Epithelial cell of proximal tubule (primary cell): Measurements from ENCODE around the gene SH2D1B. TPM values are rescaled to one million over a fixed set of nuclear protein-coding genes. Genes with fewer than 3 reads are reported as not detected.

Source experiments
- DNase-seq: peaks from one replicate; pipeline ENCODE4 v3.0.0-alpha.2; 2011; ENCODE audit warnings: low read depth
- H3K4me3 ChIP-seq: 2 replicates; pipeline ENCODE4 v1.5.1; 2011; ENCODE audit warnings: low read depth, mild to moderate bottlenecking, low read length
- total RNA-seq: library from RNA; depleted of rRNA; stranded (reverse); fragments of >200 nt; gene quantifications from 2 replicates; pipeline ENCODE4 v1.2.3, GENCODE V29; 2015
- TF ChIP-seq, protein P1 (sequence below): conservative IDR thresholded peaks from 2 replicates; pipeline ENCODE4 v1.5.1; 2012; ENCODE audit warnings: low read depth, mild to moderate bottlenecking, low read length

SH2D1B gene
- total RNA-seq, 1 donor from 2014 or later: 0.23 TPM

GRCh38 chr1:162389021-162389818 is 22.7 kb downstream of the SH2D1B start:
- DNase-seq: peak; percentile 65

DNA sequence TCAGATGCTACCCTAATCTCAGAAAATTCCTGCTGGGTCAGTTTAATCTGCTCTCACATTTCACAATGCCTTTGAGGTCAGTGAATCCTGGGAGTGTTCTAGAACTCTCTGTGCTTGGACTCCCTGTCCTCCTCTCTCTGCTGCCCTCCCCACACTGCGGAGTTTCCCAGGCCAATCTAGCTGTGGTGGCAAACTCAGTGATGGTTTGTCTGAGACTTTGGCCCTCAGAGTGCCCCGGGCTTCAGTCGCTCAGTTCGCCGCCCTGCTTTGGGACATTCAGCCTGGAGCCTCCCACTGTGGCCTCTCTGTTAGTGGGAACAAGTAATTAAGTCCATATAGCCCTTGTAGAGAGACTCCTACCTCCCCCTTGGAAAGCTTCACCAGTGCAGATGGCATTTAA is 23.3 kb downstream of the SH2D1B start:
- no peak for DNase-seq
- TF ChIP-seq, protein P1, sequence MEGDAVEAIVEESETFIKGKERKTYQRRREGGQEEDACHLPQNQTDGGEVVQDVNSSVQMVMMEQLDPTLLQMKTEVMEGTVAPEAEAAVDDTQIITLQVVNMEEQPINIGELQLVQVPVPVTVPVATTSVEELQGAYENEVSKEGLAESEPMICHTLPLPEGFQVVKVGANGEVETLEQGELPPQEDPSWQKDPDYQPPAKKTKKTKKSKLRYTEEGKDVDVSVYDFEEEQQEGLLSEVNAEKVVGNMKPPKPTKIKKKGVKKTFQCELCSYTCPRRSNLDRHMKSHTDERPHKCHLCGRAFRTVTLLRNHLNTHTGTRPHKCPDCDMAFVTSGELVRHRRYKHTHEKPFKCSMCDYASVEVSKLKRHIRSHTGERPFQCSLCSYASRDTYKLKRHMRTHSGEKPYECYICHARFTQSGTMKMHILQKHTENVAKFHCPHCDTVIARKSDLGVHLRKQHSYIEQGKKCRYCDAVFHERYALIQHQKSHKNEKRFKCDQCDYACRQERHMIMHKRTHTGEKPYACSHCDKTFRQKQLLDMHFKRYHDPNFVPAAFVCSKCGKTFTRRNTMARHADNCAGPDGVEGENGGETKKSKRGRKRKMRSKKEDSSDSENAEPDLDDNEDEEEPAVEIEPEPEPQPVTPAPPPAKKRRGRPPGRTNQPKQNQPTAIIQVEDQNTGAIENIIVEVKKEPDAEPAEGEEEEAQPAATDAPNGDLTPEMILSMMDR: no peak
- H3K4me3 ChIP-seq: no peak overlapping the region

More at GRCh38 chr1:162389021-162389818, 22.7 kb downstream of the SH2D1B start:
- TF ChIP-seq, protein P1: no peak
- H3K4me3 ChIP-seq: no peak overlapping the region

- TF ChIP-seq, protein P1: no peak
- no peak for DNase-seq
- no peak overlapping the region for H3K4me3 ChIP-seq
These were observed 23.8 kb downstream of the SH2D1B start for GRCh38 chr1:162388083-162388594.

DNA sequence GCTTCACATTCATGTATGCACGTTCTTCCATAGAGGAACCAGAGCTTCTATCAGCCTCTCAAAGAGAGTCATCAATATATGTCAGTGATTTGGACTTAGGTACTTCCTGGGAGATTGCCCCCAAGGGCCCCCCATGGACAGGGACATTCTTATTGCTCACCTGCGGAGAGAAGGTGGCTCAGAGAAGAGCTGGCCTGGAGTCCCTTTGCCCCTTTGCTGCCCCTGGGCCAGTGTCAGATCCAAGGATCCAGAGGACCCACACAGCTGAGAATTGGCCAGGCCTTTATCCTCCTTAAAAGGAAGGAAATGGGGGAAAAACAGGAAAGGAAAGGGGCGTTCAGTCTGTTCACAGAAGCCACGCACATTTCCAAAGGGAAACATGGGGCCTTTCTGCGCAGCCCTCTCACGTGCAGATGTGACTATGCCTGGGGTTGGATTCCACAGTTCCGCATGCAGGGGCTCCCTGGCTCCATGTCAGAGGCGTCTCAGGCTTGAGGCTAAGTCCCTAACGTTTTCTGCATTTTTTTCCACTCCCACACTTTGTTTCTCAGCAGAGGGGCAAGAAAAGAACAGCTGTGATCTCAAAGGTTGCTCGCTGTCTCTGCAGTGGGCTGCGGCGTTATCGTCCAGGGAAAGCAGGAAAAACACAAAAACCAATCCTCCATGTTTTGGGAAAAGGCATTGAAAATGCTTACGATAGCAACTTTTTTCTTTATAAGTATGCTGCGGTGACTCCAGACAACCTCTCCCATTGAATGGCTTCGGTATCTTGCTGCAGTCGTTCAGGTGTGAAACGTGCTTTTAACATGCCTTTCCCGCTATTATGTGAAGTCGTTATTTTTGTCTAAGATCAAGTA is 24.5 kb downstream of the SH2D1B start:
- no peak overlapping the region for H3K4me3 ChIP-seq
- TF ChIP-seq, protein P1: no peak
- no peak for DNase-seq

GRCh38 chr1:162386292-162387225 is 25.4 kb downstream of the SH2D1B start:
- TF ChIP-seq, protein P1: no peak
- H3K4me3 ChIP-seq: no peak overlapping the region

GRCh38 chr1:162385702-162386101 is 26.2 kb downstream of the SH2D1B start:
- H3K4me3 ChIP-seq: no peak overlapping the region
- TF ChIP-seq, protein P1: no peak
- no peak for DNase-seq

More at GRCh38 chr1:162386292-162387225, 25.4 kb downstream of the SH2D1B start:
- DNase-seq: no peak
